Midbrain (tissue), 1 donor: ENCODE results near the gene WDR17.
A peak's percentile ranks its signal among the peaks of the same experiment; 100 is the strongest.

Source experiments
- DNase-seq: peaks from one replicate; lab custom pipeline; 2025; lab: John Stamatoyannopoulos, UW

Gene WDR17

GRCh38 chr4:176090115-176090514 lies 24.5 kb downstream of the WDR17 start:
- DNase-seq, result no peak

- no peak for DNase-seq
Observed at GRCh38 chr4:176099314-176099713, 33.7 kb downstream of the WDR17 start.

- no peak for DNase-seq
Observed at GRCh38 chr4:176102414-176103063, 36.9 kb downstream of the WDR17 start.

- DNase-seq, result no peak
Observed at GRCh38 chr4:176107695-176108094, 42.1 kb downstream of the WDR17 start.

DNA sequence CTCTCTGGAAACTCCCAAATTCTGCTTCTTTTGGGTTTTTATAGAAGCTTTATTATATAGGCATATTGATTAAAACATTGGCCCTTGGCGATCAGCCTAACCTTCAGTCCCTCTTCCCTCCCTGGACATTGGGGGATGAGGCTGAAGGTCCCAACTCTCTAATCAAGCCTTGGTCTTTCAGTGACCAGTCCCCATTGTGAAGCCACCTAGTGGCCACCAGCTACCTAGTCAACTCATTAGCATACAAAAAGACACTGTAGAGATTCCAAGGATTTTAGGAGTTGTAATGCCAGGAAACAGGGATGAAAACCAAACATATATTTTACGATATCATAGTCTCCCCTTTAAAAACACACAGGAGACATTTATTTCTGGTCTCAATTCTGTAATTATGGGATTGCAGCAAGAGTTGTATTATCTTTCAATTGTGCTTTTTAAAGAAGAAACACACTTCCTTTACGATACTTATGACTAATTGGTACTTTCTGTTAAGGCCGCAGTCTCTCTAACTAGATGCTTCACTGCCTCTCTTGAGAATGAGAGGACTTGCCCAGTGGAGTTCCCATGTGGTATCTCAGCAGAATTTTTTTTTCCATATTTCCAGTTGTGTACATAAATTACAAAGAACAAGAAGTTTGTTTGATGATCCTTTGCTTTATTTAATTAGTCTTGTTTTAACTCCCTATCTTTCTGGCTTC lies 58.2 kb downstream of the WDR17 start:
- DNase-seq, result peak; percentile 1

DNA sequence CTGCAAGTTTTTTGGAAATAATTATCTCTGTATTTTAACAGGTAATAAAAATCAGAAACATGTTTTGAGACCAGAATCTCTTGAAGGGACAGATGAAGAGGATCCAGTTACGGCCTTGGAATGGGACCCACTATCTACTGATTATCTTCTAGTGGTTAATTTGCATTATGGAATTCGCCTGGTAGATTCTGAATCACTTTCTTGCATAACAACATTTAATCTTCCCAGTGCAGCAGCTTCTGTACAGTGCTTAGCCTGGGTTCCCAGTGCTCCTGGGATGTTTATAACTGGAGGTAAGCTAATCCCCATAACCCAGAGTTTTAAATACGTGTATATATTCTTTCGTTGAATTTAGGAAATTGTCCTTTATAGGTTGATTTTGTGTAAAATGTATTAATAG lies 59.4 kb downstream of the WDR17 start:
- DNase-seq, result no peak

- DNase-seq, result no peak
Observed at GRCh38 chr4:176134670-176135069, 69.0 kb downstream of the WDR17 start.

DNA sequence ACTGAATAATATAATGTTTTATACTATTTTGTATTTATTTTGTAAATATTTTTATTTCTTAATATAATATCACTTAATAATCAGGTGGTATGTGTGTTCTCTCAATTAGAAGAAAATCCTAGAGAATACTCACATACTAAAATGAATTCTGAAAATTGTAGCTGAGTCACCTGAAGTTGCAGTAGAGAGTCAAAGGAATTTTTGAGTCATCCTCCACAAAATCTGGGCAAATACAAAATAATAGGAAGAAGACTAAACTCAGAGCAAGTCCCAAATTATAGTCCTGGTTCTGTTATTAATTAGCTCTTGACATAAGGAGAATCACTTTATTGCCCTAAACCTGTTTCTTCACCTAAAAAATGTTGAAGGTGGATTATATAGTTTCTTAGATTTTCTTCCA lies 72.0 kb downstream of the WDR17 start:
- DNase-seq, result no peak

- DNase-seq, result no peak
Observed at GRCh38 chr4:176139518-176139917, 73.9 kb downstream of the WDR17 start.

- DNase-seq, result no peak
Observed at GRCh38 chr4:176142253-176142652, 76.6 kb downstream of the WDR17 start.

GRCh38 chr4:176149680-176150355 lies 84.2 kb downstream of the WDR17 start:
- DNase-seq, result no peak

DNA sequence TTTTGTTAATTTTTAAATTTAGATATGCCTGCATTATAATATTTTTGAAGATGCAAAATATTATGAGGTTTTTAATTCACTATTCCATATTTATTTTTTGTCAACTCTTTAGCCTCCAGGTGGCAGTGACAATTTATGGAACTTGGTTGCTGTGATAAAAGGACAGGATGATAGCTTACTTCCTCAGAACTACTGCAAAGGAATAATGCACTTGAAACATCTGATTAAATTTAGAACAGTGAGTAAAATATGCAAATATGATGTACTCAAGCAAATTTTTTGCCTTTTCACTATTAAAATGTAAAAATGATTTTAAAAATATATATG lies 84.7 kb downstream of the WDR17 start:
- DNase-seq, result no peak

DNA sequence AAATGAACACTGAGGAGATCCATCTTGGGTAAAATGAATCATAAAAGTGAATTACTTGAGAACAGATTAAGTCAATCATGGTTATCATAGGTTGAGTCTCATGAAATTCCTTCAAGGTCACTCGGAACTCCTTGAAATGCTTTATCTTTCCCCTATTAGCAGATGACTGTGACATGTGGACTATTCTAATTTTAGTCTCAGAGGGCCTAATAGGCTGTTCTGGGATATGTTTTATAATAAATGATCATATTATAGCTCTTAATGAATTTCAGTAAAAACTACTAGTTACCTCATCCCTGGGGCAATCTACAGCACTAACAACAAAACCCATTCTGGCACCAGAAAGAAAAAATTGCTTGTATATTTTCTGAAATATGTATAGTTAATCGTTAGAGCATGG lies 85.1 kb downstream of the WDR17 start:
- no peak for DNase-seq

DNA sequence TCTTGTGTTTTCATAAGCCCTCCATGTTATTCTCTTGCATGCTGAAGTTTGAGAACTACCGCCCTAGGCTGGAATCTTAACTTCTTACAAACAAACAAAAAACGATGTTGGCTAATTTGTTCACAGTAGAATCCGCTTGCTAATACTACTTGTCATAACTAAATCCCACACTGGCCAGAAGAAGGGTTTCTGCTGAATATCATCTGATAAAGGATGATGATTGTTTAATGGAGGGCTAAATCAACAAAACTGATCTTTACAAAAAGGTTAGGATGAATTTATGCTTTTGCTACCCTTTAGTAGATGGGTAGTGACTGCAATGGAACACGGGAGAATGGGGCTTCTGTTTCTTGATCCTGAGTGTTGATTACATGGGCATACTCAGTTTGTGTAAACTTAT lies 87.5 kb downstream of the WDR17 start:
- DNase-seq, result no peak

DNA sequence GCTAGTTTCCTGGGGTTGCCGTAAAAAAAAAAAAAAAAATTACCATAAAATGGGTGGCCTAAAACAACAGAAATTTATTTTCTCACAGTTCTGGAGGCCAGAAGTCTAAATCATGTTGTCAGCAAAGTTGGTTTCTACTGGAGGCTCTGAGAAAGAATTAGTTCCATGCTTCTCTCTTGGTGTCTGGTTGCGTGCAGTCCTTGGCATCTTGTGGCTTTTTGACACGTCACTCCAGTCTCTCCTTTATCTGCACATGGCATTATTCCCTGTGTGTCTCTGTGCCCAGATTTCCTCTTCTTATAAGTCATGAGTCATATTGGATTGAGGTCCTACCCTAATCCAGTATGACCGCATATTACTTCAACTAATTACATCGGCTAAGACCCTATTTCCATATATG lies 91.0 kb downstream of the WDR17 start:
- DNase-seq, result no peak

DNA sequence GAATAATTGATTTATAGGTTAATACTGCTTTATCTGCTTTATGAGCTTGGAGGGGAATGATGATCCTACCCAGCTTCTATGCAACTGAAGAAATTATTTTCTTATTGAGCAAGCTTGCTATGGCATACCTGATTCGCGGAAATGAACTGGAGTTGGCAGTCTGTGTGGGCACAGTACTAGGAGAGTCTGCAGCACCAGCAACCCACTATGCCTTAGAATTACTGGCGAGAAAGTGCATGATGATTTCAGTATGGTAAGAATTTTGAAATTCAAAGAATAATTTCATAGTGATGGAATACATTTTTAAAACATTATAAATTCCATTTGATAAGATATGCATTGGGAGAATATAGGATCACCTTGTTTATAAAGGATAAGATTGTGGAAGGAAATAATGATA lies 97.4 kb downstream of the WDR17 start:
- no peak for DNase-seq

GRCh38 chr4:176185051-176185450 lies 119.4 kb downstream of the WDR17 start:
- DNase-seq, result no peak

DNA sequence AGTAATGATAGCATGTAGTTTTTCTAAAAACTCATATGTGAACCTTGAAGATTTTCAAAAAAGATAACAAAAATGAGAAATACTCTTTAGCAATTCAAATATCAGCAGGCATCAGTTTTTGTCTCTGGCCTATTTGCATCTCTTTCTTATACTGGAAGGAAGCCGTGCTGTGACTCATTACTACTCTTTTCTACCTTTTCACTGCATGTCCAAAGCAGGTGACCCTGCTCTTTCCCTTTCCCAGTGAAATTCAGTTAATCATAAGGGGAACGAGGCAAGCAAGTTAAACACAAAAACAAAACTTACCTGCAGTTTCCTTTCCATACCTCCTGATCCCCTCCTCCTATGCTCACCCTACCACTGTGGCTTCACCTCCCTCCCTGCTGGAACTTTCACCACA lies 120.4 kb downstream of the WDR17 start:
- DNase-seq, result no peak

GRCh38 chr4:176186671-176187395 lies 121.2 kb downstream of the WDR17 start:
- no peak for DNase-seq

- DNase-seq, result no peak
Observed at GRCh38 chr4:176187624-176188023, 122.0 kb downstream of the WDR17 start.

- no peak for DNase-seq
Observed at GRCh38 chr4:176188654-176189053, 123.0 kb downstream of the WDR17 start.

- DNase-seq, result no peak
Observed at GRCh38 chr4:176189891-176190795, 124.5 kb downstream of the WDR17 start.
